ENCODE measurements around the gene ZMYM2.

GRCh38 chr13:20121159-20121525 is 162.6 kb downstream of the ZMYM2 start:
- TF ChIP-seq USF2 (IDR thresholded peaks at IDR 0.05) (no peak), CHD4 (IDR thresholded peaks at IDR 0.05; ENCODE audit: borderline replicate concordance) (no peak), RFX5 (IDR thresholded peaks at IDR 0.05) (no peak), POLR2A (IDR thresholded peaks at IDR 0.05; ENCODE audit: low read length) (no peak), JUN (IDR thresholded peaks at IDR 0.05) (no peak), CTCF (IDR thresholded peaks at IDR 0.05) (no peak), SMC3 (IDR thresholded peaks at IDR 0.05) (no peak), HDAC2 (IDR thresholded peaks at IDR 0.05) (no peak), EP300 (IDR thresholded peaks at IDR 0.05) (no peak), ZNF302 (CRISPR knock-in tag; IDR thresholded peaks at IDR 0.05) (no peak), BHLHE40 (IDR thresholded peaks at IDR 0.05; ENCODE audit: low read depth, low read length) (no peak), NFE2L2 (conservative IDR thresholded peaks at IDR 0.05; ENCODE audit: low read length) (no peak), MAZ (IDR thresholded peaks at IDR 0.05; ENCODE audit: borderline replicate concordance, low read depth, low read length) (no peak), REST (IDR thresholded peaks at IDR 0.05) (no peak)

Measured in A549 (cell line).